Measurements from ENCODE around the gene ADAM12.

The ADAM12 gene

DNA sequence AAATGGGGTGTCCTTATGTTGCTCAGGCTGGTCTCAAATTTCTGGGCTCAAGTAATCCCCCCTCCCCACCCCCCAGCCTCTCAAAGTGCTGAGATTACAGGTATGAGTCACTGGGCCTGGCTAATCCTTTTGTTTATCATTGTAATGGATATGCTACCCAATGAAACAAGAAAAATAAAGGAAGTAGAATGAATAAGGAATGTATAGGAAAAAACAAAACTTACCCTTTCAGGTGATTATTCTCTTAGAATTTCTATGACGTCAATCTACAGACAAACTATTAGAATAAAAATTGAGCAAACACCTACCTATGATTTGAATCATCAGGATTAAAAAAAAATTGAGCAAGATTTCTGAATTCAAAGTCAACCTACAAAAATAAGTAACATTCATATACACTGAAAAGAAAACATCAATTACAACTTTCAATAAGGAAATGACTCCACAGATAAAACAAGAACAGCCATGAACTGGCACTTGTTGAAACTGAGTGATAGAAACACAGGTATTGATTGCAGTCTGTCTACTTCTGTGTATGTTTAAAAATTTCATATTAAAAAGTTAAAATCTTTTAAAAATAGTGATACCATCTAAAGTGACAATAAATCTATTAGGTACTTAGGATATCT is 12.2 kb downstream of the ADAM12 start:
- Mint-ChIP-seq H3K27ac (no peak overlapping the region), H3K36me3 (ENCODE audit: insufficient read depth) (peaks cover 3% of the 10 kb centered on the region), H3K9me3 (peaks cover 4 to 7% of the 10 kb centered on the region in 2 donors), H3K4me1 (ENCODE audit: low read depth in 2 of 2) (peaks cover 0 to 11% of the 10 kb centered on the region in 2 donors), H3K4me3 (no peak overlapping the region), H3K27me3 (no peaks in the 10 kb centered on the region)
- DNase-seq, result no peak
- no peak for ATAC-seq (replicated peaks)

DNA sequence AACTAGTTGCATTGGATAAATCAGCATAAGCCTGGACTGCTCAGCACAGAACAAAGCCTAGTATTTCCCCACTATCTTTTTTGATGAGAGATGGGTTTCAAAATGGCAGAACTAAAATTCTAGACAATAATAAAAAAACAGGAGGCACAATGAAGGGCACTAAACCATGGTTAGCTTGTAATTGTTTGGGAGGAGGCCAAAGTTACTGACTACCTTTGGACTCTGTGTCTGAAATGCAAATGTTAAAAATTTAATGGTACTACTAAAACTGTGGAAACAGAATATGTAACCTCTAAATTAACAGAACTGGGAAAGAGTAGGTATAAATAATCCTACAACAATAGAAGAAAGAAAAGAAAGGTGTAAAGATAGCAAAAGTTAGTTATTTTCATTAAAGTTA is 13.0 kb downstream of the ADAM12 start:
- Mint-ChIP-seq H3K27me3 (no peaks in the 10 kb centered on the region), H3K4me3 (no peak overlapping the region), H3K27ac (no peak overlapping the region), H3K4me1 (ENCODE audit: low read depth in 2 of 2) (peaks cover 0 to 5% of the 10 kb centered on the region in 2 donors), H3K36me3 (ENCODE audit: insufficient read depth) (peaks cover 3% of the 10 kb centered on the region), H3K9me3 (peaks cover 4 to 7% of the 10 kb centered on the region in 2 donors)
- no peak for DNase-seq
- no peak for ATAC-seq (replicated peaks)

DNA sequence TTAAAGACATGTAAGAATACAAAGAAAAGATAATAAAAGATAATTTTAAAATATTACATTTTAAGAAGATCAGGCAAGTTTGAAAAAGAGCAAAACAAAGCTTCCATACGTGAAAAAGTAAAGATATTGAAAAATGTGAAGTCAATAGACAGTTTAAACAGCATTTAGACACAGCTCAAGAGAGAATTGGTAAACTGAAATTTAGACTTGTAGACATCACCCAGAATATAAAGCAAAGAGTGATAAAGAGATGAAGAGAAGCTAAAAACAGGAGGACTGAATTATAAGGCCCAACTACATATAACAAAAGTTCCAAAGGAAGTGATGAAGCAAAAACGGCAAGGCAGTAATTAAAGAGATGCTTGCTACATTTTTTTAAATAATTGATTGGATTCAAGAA is 13.8 kb downstream of the ADAM12 start:
- H3K4me1 Mint-ChIP-seq (ENCODE audit: low read depth in 2 of 2), result peaks cover 0 to 5% of the 10 kb centered on the region in 2 donors
- H3K27me3 Mint-ChIP-seq, result no peaks in the 10 kb centered on the region
- ATAC-seq (replicated peaks) (no peak), DNase-seq (no peak)
- peaks cover 3% of the 10 kb centered on the region for H3K36me3 Mint-ChIP-seq (ENCODE audit: insufficient read depth)
- peaks cover 4 to 7% of the 10 kb centered on the region in 2 donors for H3K9me3 Mint-ChIP-seq
- H3K4me3 Mint-ChIP-seq, result no peak overlapping the region
- no peak overlapping the region for H3K27ac Mint-ChIP-seq

DNA sequence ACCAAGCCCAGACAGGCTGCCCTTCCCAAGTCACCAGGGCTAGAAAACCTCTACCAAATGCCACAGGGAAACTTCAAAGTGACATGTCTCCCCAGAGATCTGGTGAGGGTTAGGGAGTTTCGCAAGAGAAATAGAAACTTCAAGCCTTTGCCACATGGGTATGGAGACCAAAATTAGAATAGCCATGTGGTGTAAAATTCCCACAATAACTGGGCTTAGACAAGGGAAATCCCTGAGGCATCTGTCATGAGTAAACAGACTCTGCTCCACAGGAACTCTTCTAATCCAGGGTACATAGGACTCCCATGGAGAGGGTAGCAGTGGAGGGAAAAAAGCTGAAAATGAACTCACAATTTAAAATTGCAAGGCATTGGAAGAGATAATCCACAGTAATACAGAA is 14.3 kb downstream of the ADAM12 start:
- no peak overlapping the region for H3K4me3 Mint-ChIP-seq
- peaks cover 0 to 8% of the 10 kb centered on the region in 2 donors for H3K4me1 Mint-ChIP-seq (ENCODE audit: low read depth in 2 of 2)
- no peaks in the 10 kb centered on the region for H3K27me3 Mint-ChIP-seq
- H3K9me3 Mint-ChIP-seq, result peaks cover 4 to 7% of the 10 kb centered on the region in 2 donors
- ATAC-seq (replicated peaks) (no peak), DNase-seq (no peak)
- H3K27ac Mint-ChIP-seq, result no peak overlapping the region
- H3K36me3 Mint-ChIP-seq (ENCODE audit: insufficient read depth), result peaks cover 3% of the 10 kb centered on the region

DNA sequence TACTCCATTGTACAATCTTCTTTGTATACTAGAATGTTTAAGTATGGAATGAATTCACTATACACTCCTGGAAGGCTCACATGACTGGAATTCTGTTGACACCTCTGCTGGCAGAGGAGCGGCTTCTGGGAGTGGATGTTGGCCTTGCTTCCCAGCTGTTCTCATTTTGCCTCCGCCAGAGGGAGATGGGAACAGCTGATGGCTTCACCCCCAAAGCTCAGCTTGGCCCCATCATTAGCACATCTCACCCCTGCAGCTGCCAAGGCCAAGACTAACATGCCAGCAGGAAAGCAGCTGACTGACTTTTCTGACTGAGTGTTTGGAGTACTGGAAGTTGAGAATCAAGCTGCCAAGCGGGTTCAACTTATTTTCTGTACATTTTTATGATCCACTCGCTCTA is 15.1 kb downstream of the ADAM12 start:
- Mint-ChIP-seq H3K36me3 (ENCODE audit: insufficient read depth) (peaks cover 3% of the 10 kb centered on the region), H3K4me1 (ENCODE audit: low read depth in 2 of 2) (peaks cover 0 to 8% of the 10 kb centered on the region in 2 donors)
- no peak for ATAC-seq (replicated peaks)

DNA sequence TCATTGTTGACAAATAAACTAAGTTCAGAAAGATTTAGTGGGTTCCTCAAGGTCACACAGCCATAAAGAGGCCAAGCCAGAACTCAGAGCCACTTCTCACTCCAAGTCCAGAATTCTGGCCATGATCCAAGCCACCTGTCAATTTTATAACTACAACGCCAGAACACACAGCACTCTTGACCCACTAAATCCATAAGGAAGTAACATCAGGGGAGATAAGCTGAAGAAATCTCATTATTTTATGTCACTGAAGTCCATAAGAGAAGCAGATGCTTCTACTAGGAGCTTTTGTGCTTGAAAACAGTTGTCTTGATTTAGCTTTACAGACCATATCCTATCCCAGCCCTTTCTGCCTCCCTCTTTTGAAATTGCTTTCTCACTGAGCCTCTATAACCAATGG is 15.9 kb downstream of the ADAM12 start:
- H3K4me3 Mint-ChIP-seq, result no peak overlapping the region
- no peaks in the 10 kb centered on the region for H3K27me3 Mint-ChIP-seq
- peaks cover 4 to 7% of the 10 kb centered on the region in 2 donors for H3K9me3 Mint-ChIP-seq
- DNase-seq, result no peak
- H3K27ac Mint-ChIP-seq, result no peak overlapping the region
- no peaks in the 10 kb centered on the region for H3K36me3 Mint-ChIP-seq (ENCODE audit: insufficient read depth)
- H3K4me1 Mint-ChIP-seq (ENCODE audit: low read depth in 2 of 2), result peaks cover 0 to 8% of the 10 kb centered on the region in 2 donors
- no peak for ATAC-seq (replicated peaks)

More for the DNA sequence above, 15.1 kb downstream of the ADAM12 start:
- DNase-seq, result no peak
- peaks cover 4 to 7% of the 10 kb centered on the region in 2 donors for H3K9me3 Mint-ChIP-seq
- no peak overlapping the region for H3K27ac Mint-ChIP-seq
- H3K4me3 Mint-ChIP-seq, result no peak overlapping the region
- no peaks in the 10 kb centered on the region for H3K27me3 Mint-ChIP-seq

DNA sequence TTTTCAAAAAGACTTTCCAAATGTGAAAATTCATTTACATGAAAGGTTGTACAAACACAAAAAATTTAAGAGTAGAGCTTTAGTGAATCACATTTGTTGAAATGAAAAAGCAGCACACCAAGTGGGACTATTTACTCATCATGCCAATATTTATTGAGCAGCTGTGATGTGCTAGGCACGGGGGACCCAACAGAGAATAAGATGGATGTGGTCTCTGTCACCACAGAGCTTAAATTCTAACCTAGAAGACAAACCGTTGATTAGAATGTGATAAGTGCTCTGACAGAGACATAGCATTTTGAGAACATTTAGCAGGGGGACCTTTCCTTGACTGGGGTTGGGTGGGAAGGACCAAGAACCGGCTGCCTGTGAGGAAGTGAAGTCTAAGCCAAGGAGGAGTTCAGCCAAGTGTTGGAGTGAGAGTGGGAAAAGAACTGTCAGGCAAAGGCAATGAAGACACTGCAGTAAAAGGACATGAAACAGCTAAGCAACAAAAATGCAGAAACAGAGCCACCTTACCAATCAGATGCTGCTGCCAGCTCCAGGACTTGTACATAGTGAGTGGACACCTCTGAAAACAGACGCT is 19.1 kb downstream of the ADAM12 start:
- Mint-ChIP-seq H3K36me3 (ENCODE audit: insufficient read depth) (peaks cover 2% of the 10 kb centered on the region), H3K27ac (peak overlapping the region in 1 of 2 donors; percentile 33), H3K4me1 (ENCODE audit: low read depth in 2 of 2) (peaks cover 0 to 9% of the 10 kb centered on the region in 2 donors), H3K4me3 (no peak overlapping the region), H3K9me3 (peaks cover 3 to 4% of the 10 kb centered on the region in 2 donors), H3K27me3 (no peaks in the 10 kb centered on the region)
- no peak for DNase-seq
- peak; percentile 54 for ATAC-seq (replicated peaks)

DNA sequence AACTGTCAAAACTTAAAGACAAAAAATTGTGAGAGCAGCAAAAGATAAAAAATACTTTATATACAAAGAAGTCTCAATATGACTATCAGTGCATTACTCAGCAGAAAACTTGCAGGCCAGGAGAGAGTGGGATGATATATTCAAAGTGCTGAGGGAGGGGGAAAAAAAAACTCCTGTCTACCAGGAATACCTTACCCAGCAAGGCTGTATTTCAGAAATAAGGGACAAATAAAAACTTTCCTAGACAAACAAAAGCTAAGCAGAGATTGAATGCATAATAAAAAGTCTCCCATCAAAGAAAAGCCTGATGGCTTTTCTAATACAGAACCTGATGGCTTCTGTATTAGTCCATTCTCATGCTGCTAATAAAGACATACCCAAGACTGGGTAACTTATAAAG is 31.1 kb downstream of the ADAM12 start:
- Mint-ChIP-seq H3K27ac (no peak overlapping the region), H3K36me3 (ENCODE audit: insufficient read depth) (peaks cover 3% of the 10 kb centered on the region), H3K4me3 (no peak overlapping the region), H3K9me3 (peaks cover 16 to 18% of the 10 kb centered on the region in 2 donors), H3K4me1 (ENCODE audit: low read depth in 2 of 2) (peaks cover 0 to 4% of the 10 kb centered on the region in 2 donors), H3K27me3 (no peaks in the 10 kb centered on the region)
- no peak for DNase-seq
- no peak for ATAC-seq (replicated peaks)

DNA sequence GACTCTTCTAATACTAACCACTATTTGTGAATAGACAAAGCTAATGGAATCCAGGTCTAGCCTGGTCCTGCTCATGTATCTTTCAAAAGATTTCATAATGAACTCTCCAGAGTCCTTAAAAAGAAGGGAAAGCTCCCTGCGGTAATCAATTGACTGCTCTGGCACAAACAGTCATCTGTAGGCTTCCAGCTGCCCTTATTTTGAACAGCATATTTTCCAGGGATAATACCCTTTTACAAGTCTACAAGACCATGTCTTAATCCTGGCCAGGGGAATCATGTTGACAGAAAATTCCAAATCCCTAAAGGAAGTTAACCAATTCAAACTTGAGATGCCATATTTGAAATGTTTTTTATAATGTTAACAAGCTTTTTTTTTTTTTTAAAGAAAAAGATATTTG is 34.6 kb downstream of the ADAM12 start:
- Mint-ChIP-seq H3K27ac (no peak overlapping the region), H3K4me3 (no peak overlapping the region), H3K27me3 (no peaks in the 10 kb centered on the region), H3K36me3 (ENCODE audit: insufficient read depth) (peaks cover 3% of the 10 kb centered on the region), H3K4me1 (ENCODE audit: low read depth in 2 of 2) (peaks cover 0 to 6% of the 10 kb centered on the region in 2 donors), H3K9me3 (peaks cover 6 to 12% of the 10 kb centered on the region in 2 donors)
- DNase-seq, result no peak
- no peak for ATAC-seq (replicated peaks)

DNA sequence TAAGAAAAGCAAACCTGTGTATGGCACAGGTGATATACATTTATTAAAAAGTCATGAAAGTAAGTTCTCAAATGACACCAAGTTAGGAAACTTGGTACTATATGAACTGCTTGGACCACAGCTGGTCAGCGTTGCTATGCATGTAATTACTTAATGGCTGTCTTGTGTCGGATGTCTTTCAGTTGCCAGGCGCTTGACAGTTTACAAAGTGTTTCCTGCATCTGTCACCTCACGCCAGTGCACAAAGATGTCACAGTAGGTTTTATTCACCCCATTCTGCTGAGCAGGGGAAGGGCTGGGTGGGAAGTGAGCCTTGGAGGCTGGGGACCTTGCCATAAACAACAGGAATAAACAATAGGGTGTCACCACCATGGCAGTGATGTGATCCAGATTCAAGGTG is 35.8 kb downstream of the ADAM12 start:
- H3K36me3 Mint-ChIP-seq (ENCODE audit: insufficient read depth), result peaks cover 3% of the 10 kb centered on the region
- H3K9me3 Mint-ChIP-seq, result peaks cover 6 to 12% of the 10 kb centered on the region in 2 donors
- H3K27me3 Mint-ChIP-seq, result no peaks in the 10 kb centered on the region
- peaks cover 0 to 6% of the 10 kb centered on the region in 2 donors for H3K4me1 Mint-ChIP-seq (ENCODE audit: low read depth in 2 of 2)
- H3K27ac Mint-ChIP-seq, result no peak overlapping the region
- ATAC-seq (replicated peaks) (no peak), DNase-seq (no peak)
- H3K4me3 Mint-ChIP-seq, result no peak overlapping the region

DNA sequence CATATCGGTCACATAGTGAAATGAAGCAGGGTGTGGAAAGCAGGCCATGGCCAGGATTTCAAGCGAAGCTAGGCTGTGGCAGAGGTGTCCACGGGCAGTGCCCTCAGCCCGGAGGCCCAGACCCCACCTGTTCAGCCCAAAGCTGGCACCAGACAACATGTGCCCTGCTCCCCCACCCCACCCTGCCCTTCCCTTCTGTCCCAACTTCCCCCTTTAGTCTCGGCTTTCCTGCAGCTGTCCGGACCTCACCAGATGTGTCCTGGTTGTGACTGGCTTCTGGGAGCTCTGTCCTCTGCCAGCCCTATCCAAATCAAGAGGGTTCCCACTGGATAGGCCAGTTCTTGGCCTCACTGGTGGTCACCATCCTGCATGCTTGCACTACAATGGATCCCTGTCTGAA is 37.3 kb downstream of the ADAM12 start:
- ATAC-seq (replicated peaks) (no peak), DNase-seq (no peak)
- H3K27ac Mint-ChIP-seq, result peak overlapping the region in 1 of 2 donors; percentile 33
- H3K4me3 Mint-ChIP-seq, result no peak overlapping the region
- H3K36me3 Mint-ChIP-seq (ENCODE audit: insufficient read depth), result peaks cover under 1% of the 10 kb centered on the region
- no peaks in the 10 kb centered on the region for H3K27me3 Mint-ChIP-seq
- peaks cover 0 to 6% of the 10 kb centered on the region in 2 donors for H3K4me1 Mint-ChIP-seq (ENCODE audit: low read depth in 2 of 2)
- peaks cover 4 to 6% of the 10 kb centered on the region in 2 donors for H3K9me3 Mint-ChIP-seq

DNA sequence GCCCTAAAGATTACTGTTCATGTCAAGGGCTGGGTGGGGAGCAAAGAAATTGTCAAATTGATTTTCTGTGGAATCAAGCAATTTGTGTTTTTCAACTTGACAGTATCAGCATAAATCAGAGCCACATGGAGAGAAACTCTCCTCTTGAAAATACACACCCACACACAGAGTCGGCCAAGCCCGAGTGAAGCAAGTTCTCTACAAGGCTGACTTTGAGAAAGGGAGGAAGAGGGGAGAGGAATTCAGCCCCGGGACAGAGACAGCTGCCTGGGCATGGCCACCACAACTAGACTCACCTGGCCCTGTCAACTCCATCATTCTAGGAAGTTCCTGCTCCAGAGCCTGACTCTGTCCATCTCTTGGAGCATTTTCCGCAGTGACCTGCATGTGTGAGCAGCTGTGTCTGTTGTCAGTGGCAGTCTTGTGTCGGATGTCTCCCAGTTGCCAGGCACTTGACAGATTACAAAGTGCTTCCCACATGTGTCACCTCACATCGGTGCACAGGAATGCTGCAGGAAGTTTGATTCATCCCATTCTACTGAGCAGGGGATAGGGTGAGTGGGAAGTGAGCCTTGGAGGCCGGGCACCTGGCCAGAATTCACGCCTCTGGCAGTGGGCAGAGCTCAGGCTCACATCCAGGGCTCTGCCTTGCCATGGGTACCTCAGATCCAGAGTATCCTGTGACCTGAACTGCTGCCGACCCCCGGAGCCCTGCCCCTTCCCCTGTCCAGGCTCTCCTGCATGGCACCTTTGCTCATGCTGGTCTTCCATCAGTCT is 37.9 kb downstream of the ADAM12 start:
- no peaks in the 10 kb centered on the region for H3K27me3 Mint-ChIP-seq
- H3K4me1 Mint-ChIP-seq (ENCODE audit: low read depth in 2 of 2), result peaks cover 0 to 6% of the 10 kb centered on the region in 2 donors
- peaks cover 4 to 6% of the 10 kb centered on the region in 2 donors for H3K9me3 Mint-ChIP-seq
- DNase-seq, result no peak
- H3K4me3 Mint-ChIP-seq, result no peak overlapping the region
- H3K27ac Mint-ChIP-seq, result peak overlapping the region in 1 of 2 donors; percentile 33
- ATAC-seq (replicated peaks), result no peak
- no peaks in the 10 kb centered on the region for H3K36me3 Mint-ChIP-seq (ENCODE audit: insufficient read depth)

DNA sequence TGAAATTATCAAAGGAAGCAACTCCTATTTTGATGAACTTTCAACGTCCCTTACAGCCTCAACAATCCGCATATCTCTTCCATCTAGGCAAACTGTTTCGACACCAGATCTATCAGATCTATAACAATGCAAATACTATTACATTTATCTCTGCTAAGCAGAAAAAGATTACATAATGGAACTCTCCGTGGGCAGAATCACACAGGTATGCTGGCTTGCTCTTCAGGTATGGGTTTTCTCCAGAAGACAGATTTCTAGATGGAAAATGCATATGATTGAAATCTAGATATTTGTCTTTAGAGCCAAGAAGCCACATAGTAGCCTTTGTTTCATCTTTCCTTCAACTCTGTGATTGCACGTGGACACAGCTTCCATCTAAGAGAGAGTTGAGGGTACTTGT is 38.6 kb downstream of the ADAM12 start:
- no peak overlapping the region for H3K27ac Mint-ChIP-seq
- ATAC-seq (replicated peaks) (no peak), DNase-seq (no peak)
- H3K27me3 Mint-ChIP-seq, result no peaks in the 10 kb centered on the region
- H3K4me1 Mint-ChIP-seq (ENCODE audit: low read depth in 2 of 2), result peaks cover 0 to 6% of the 10 kb centered on the region in 2 donors
- peaks cover 0 to 4% of the 10 kb centered on the region in 2 donors for H3K9me3 Mint-ChIP-seq
- H3K4me3 Mint-ChIP-seq, result no peak overlapping the region
- no peaks in the 10 kb centered on the region for H3K36me3 Mint-ChIP-seq (ENCODE audit: insufficient read depth)

Data from effector memory CD8-positive, alpha-beta T cell (primary cell).